Adrenal gland (tissue), 5 donors: ENCODE data around the gene AREL1.

Experiments used
- CTCF ChIP-seq, 6 experiments: fragments of 450-650 bp in 4 of 6; fragments of 200-600 bp in 2 of 6; sonication (generic) in 1 of 6; IDR thresholded peaks; 1 replicate in 5 of 6; 2 replicates in 1 of 6; pipeline versions ENCODE4 v1.5.1 to v1.8.0; 2016 to 2021; ENCODE audit warnings: antibody characterized with exemption in 6 of 6, mild to moderate bottlenecking in 2 of 6, moderate library complexity in 1 of 6
- POLR2A ChIP-seq, 2 donors: fragments of 450-650 bp; IDR thresholded peaks; one replicate each; pipeline ENCODE4 v1.6.1; 2017; ENCODE audit warnings: antibody characterized with exemption in 2 of 2, mild to moderate bottlenecking in 2 of 2, moderate library complexity in 1 of 2
- donor health status: DM: no; HTN: no; CAD: no.

GRCh38 chr14:74637178-74637550 lies 75.7 kb downstream of the AREL1 start:
- no peak for TF ChIP-seq CTCF (IDR thresholded peaks at IDR 0.05)
- TF ChIP-seq POLR2A (IDR thresholded peaks at IDR 0.05), result no peak
